ENCODE results near the gene PTPN2. TPM values are rescaled to one million over a fixed set of nuclear protein-coding genes. Genes with fewer than 3 reads are reported as not detected.

PTPN2 gene
- polyA plus RNA-seq, 3 donors: 27.6 to 32.4 (median 28.3) TPM

- H3K27ac ChIP-seq (ENCODE audit: low read depth, low read length): no peak overlapping the region
- 90 to 96% (median 91%) methylated on average over 3 of the region's 3 CpGs for WGBS, 3 donors
These were observed 43.7 kb downstream of the PTPN2 start for GRCh38 chr18:12840382-12840781.

GRCh38 chr18:12839526-12840196 lies 44.4 kb downstream of the PTPN2 start:
- whole genome bisulfite sequencing, 3 donors: 75 to 98% (median 93%) methylated on average over 1 of the region's 1 CpG
- H3K27ac ChIP-seq (ENCODE audit: low read depth, low read length): no peak overlapping the region

DNA sequence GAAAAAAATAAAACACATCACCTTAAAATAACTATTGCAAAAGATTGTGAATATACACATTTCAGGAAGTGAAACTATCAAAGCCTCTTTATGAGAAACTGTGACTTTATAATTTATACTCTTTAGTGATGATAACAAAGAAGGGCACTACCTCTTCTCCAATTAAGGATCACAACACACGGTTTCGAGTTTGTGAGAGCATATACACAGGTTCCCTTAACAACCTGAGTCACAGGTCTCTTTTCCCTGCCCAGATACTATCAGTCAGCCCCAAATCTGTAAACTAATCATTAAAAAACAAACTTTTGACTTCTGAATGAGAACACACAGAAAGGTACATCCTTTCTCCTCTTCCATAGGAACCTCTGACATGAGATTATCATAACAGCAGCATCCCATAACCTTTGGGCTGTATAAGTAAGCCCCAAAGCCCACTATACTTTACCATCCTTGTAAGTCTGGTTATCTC lies 44.9 kb downstream of the PTPN2 start:
- H3K27ac ChIP-seq (ENCODE audit: low read depth, low read length): no peak overlapping the region
- WGBS, 3 donors: 41 to 57% (median 48%) methylated on average over 2 of the region's 2 CpGs

DNA sequence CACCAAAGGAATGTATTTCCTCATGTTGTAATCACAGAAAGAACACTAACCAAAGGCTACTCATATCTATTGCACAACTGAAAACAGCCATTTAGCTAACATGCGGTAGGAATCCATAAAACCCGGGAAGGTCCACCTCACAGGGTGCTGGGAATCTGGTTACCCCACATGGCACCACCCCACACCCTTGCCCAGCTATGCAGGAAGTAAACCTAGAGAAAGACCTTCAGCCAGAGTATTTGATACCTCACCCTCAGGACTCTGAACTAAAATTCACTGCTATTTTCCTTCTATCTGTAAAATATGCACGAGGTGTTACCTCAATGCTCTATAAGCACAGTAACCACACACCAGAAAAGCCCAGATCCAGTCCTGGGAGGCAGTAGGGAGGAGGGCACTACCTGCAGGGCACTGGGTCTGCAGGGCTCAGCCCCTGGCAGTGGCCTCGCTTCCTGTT lies 45.8 kb downstream of the PTPN2 start:
- 22 to 35% (median 30%) methylated on average over 4 of the region's 4 CpGs for WGBS, 3 donors
- H3K27ac ChIP-seq (ENCODE audit: low read depth, low read length): no peak overlapping the region

DNA sequence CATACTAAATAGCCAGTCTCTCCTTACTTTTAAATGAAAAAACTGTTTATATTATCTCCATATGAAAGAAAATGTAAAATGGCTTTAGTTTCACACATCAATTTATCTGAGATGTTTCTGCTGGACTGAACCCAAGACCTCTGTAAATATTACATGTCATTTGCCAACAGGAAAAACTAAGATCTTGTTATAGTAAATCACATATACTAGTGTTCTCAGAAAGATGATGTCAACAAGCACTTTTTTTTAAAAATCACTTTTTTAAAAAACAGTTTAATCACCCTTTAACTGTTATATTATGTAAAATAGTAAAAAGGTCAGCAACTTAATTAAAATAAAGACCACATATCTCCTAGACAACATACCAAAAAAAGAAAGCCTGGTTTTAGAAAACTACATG lies 46.3 kb downstream of the PTPN2 start:
- no peak overlapping the region for H3K27ac ChIP-seq (ENCODE audit: low read depth, low read length)

- H3K27ac ChIP-seq (ENCODE audit: low read depth, low read length): no peak overlapping the region
- WGBS, 3 donors: 83 to 87% (median 86%) methylated on average over 5 of the region's 5 CpGs
These were observed 47.5 kb downstream of the PTPN2 start for GRCh38 chr18:12836551-12836950.

- WGBS, 3 donors: 96 to 99% (median 98%) methylated on average over 4 of the region's 4 CpGs
- no peak overlapping the region for H3K27ac ChIP-seq (ENCODE audit: low read depth, low read length)
These were observed 55.7 kb downstream of the PTPN2 start for GRCh38 chr18:12828116-12829051.

GRCh38 chr18:12827588-12827987 lies 56.4 kb downstream of the PTPN2 start:
- 97 to 98% (median 97%) methylated on average over 3 of the region's 3 CpGs for WGBS, 3 donors

GRCh38 chr18:12825230-12825629 lies 58.8 kb downstream of the PTPN2 start:
- H3K27ac ChIP-seq (ENCODE audit: low read depth, low read length): no peak overlapping the region
- 94 to 97% (median 95%) methylated on average over 2 of the region's 2 CpGs for WGBS, 3 donors

More at GRCh38 chr18:12827588-12827987, 56.4 kb downstream of the PTPN2 start:
- no peak overlapping the region for H3K27ac ChIP-seq (ENCODE audit: low read depth, low read length)

DNA sequence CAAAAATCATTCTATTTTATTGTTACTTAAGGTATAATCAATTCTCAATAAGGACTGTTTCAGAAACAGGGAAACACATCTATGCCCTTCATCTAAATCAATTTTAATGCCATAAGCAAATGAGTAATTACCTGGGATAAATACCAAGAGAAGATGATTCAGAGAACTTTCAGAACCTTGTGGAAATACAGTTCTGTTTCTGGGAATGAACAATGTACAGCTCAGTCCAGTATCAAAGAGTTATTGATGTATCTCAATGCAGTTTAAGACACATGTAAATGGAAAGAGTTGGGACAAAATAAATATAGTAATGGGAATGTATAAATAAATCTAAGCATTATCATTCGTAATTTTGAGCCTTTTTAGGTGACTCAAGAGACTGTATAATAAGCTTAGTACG lies 60.1 kb downstream of the PTPN2 start:
- WGBS, 3 donors: 90 to 97% (median 95%) methylated on average over 2 of the region's 2 CpGs
- no peak overlapping the region for H3K27ac ChIP-seq (ENCODE audit: low read depth, low read length)

DNA sequence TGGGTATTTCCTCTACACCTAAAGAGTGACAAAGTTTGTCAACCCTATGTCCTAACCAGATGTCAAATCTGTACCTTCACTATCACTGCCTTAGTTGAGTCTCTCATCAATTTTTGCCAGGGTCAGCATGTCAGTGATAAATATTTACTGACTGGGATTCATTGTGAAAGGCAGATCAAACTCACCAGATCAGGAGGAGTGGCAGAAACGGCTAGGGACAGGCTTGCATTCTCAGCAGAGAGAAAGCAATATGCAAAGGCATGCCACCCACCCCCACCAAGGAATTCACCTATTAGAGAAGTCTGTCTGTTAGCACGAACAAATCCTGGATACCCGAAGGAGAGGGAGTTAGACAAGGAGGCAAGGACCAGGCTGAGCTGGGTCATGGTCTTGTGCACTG lies 62.6 kb downstream of the PTPN2 start:
- WGBS, 3 donors: 68 to 86% (median 81%) methylated on average over 3 of the region's 3 CpGs
- no peak overlapping the region for H3K27ac ChIP-seq (ENCODE audit: low read depth, low read length)

DNA sequence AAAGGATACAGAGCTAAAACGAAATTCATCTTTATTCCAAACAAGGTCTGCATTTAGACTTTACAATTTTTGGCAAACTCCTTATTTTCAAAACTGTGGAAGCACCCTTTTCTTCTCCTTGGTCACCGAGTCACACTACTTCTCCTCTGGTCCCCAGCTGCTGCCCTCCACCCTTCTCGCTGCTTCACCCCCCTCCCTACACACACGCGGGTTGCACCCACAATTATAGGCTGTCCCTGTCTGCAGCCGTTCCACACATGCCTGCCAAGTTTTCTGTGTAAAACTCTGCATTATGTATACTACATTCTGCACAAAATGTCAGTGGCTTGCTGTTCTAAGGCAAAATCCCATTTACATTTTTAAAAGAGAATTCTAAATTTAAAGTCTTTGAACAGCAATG lies 63.5 kb downstream of the PTPN2 start:
- 69 to 71% (median 70%) methylated on average over 6 of the region's 6 CpGs for WGBS, 3 donors
- H3K27ac ChIP-seq (ENCODE audit: low read depth, low read length): no peak overlapping the region

- H3K27ac ChIP-seq (ENCODE audit: low read depth, low read length): no peak overlapping the region
- WGBS, 3 donors: 59 to 78% (median 62%) methylated on average over 5 of the region's 5 CpGs
These were observed 64.2 kb downstream of the PTPN2 start for GRCh38 chr18:12819841-12820240.

DNA sequence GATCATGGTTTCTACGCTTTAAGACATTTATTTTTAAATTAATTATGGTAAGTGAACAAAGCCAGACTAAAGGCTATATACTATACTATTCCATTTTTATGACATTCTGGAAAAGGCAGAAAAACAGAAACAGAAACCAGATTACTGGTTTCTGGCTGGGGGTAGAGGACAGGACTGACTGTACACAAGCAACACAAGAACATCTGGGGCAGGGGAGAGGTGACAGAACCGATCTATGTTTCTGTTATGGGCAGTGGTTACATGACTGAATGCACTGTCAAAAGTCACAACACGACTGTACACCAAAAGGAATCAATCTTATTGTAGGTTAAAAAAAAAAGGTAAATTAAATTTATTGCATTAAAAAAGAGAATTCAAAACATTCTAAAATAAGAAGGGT lies 64.7 kb downstream of the PTPN2 start:
- H3K27ac ChIP-seq (ENCODE audit: low read depth, low read length): no peak overlapping the region
- WGBS, 3 donors: 78 to 82% (median 80%) methylated on average over 3 of the region's 3 CpGs

GRCh38 chr18:12818243-12818642 lies 65.8 kb downstream of the PTPN2 start:
- WGBS, 3 donors: 85 to 94% (median 91%) methylated on average over 3 of the region's 3 CpGs

DNA sequence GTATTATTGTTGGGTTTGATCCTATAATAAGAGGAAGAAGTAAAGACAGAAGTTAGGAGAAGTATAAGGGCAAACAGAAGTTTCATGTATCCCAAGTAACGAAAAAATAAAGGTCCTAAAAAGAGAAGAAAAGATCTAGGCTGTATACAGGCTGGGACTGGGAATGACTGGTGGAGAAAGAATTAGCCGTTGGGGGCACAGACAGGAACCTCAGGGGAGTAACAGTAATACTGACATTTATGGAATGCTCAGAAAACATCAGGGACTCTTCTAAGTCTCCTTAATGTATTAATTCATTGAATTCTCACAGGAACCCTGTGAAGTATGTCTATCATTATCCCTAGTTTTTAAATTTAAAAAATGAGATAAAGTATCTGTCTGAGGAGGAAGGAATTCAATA lies 67.6 kb downstream of the PTPN2 start:
- H3K27ac ChIP-seq (ENCODE audit: low read depth, low read length): no peak overlapping the region
- WGBS, 3 donors: 80 to 91% (median 84%) methylated on average over 2 of the region's 2 CpGs

More at GRCh38 chr18:12818243-12818642, 65.8 kb downstream of the PTPN2 start:
- no peak overlapping the region for H3K27ac ChIP-seq (ENCODE audit: low read depth, low read length)

GRCh38 chr18:12811191-12811950 lies 72.7 kb downstream of the PTPN2 start:
- WGBS, 3 donors: 84 to 93% (median 90%) methylated on average over 6 of the region's 6 CpGs
- H3K27ac ChIP-seq (ENCODE audit: low read depth, low read length): no peak overlapping the region

DNA sequence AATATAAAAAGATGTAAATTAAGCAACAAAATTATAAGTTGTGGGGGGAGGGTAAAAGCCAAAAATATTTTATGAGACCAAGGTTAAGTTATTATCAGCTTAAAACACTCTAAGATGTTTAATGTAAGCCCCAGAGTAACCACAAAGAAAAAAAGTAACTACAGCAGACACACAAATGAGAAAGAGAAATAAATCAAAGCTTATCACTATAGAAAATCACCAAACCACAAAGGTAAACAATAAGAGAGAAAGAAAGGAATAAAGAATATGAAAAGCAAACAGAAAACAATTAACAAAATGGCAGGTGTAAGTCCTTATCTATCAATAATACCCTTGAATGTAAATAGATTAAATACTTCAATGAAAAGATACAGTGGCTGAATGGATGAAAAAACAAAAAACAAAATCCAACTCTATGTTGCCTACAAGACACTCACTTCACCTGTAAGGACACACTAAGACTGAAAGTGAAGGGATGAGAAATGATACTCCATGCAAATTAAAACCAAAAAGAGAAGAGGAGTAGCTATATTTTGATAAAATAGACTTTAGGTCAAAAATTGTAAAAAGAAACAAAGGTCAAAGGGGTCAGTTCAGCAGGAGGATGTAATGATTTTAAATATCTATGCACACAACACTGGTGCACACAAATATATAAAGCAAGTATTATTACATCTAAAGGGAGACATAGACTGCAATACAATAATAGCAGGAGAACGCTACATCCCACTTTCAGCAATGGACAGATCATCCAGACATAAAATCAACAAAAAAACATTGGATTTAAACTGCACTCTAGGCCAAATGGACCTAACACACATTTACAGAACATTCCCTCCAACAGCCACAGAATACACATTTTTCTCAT lies 80.7 kb downstream of the PTPN2 start:
- WGBS, 3 donors: 97 to 100% (median 98%) methylated on average over 1 of the region's 1 CpG

More for the DNA sequence above, 80.7 kb downstream of the PTPN2 start:
- H3K27ac ChIP-seq (ENCODE audit: low read depth, low read length): no peak overlapping the region
